ENCODE results near the gene SGPP1.
A peak's percentile ranks its signal among the peaks of the same experiment; 100 is the strongest.
"Not testable (repeated sequence)": the region's sequence is repeated elsewhere in the genome, so short reads cannot be mapped to it uniquely, and the experiment has no call there.

SGPP1 gene

GRCh38 chr14:63727736-63728728, at the start of gene SGPP1:
SGPP1 (minus strand) TSS chr14:63728065; CDS start chr14:63727944, 121 bp downstream.
- peak; percentile 69 for DNase-seq

- DNase-seq: no peak
These were observed 49.2 kb upstream of the SGPP1 start for GRCh38 chr14:63777024-63777423.

GRCh38 chr14:63773504-63773903, 45.6 kb upstream of the SGPP1 start:
- no peak for DNase-seq

GRCh38 chr14:63770187-63770807, 42.4 kb upstream of the SGPP1 start:
- peak; percentile 44 for DNase-seq

- no peak for DNase-seq
These were observed 38.7 kb upstream of the SGPP1 start for GRCh38 chr14:63766611-63767010.

- no peak for DNase-seq
These were observed 36.8 kb upstream of the SGPP1 start for GRCh38 chr14:63764620-63765139.

GRCh38 chr14:63764103-63764502, 36.2 kb upstream of the SGPP1 start:
- no peak for DNase-seq

GRCh38 chr14:63761351-63762117, 33.7 kb upstream of the SGPP1 start:
- DNase-seq: no peak

- DNase-seq: no peak
These were observed 32.1 kb upstream of the SGPP1 start for GRCh38 chr14:63760014-63760413.

GRCh38 chr14:63759456-63759855, 31.6 kb upstream of the SGPP1 start:
- no peak for DNase-seq

- DNase-seq: no peak
These were observed 29.3 kb upstream of the SGPP1 start for GRCh38 chr14:63757211-63757610.

GRCh38 chr14:63752449-63753169, 24.7 kb upstream of the SGPP1 start:
- no peak for DNase-seq

- DNase-seq: not testable (repeated sequence)
These were observed 23.2 kb upstream of the SGPP1 start for GRCh38 chr14:63751076-63751475.

GRCh38 chr14:63747846-63748245, 20.0 kb upstream of the SGPP1 start:
- DNase-seq: no peak

- DNase-seq: no peak
These were observed 18.1 kb upstream of the SGPP1 start for GRCh38 chr14:63745858-63746425.

- no peak for DNase-seq
These were observed 17.4 kb upstream of the SGPP1 start for GRCh38 chr14:63745272-63745671.

GRCh38 chr14:63737582-63738006, 9.7 kb upstream of the SGPP1 start:
- DNase-seq: no peak

- no peak for DNase-seq
These were observed 7.9 kb upstream of the SGPP1 start for GRCh38 chr14:63735720-63736119.

GRCh38 chr14:63730659-63731058, 2.8 kb upstream of the SGPP1 start:
- DNase-seq: no peak

- peak; percentile 2 for DNase-seq
These were observed 582 bp downstream of the SGPP1 start for GRCh38 chr14:63727231-63727735.

GRCh38 chr14:63726499-63726898, 1.4 kb downstream of the SGPP1 start:
- no peak for DNase-seq

All from activated CD4-positive, alpha-beta T cell treated with anti-CD3 and anti-CD28 coated beads, Interleukin-2, amount 50 U/mL, for 1 hour (primary cell).